Breast epithelium (tissue), 3 donors: Measurements from ENCODE around the gene TSFM.

ENCODE experiments used
- CTCF ChIP-seq, 3 donors: fragments of 450-650 bp; IDR thresholded peaks; one replicate each; pipeline ENCODE4 v1.5.1; 2016 to 2017; ENCODE audit warnings: antibody characterized with exemption in 3 of 3, mild to moderate bottlenecking in 3 of 3, moderate library complexity in 3 of 3
- POLR2AphosphoS5 ChIP-seq, 3 donors: sonication (generic); formaldehyde crosslinking; IDR thresholded peaks; one replicate each; pipeline ENCODE4 v1.6.1; 2017; ENCODE audit warnings: antibody characterized with exemption in 3 of 3

GRCh38 chr12:57741413-57741789 is 41.2 kb upstream of the TSFM start:
- TF ChIP-seq CTCF (IDR thresholded peaks at IDR 0.05) (no peak), POLR2AphosphoS5 (IDR thresholded peaks at IDR 0.05) (no peak)
